ENCODE results near the gene UBE3B.

GRCh38 chr12:109444259-109444658, 33.2 kb upstream of the UBE3B start:
- TF ChIP-seq CTCF (IDR thresholded peaks at IDR 0.05): no peak
- TF ChIP-seq EP300 (IDR thresholded peaks at IDR 0.05): no peak
- no peak for TF ChIP-seq POLR2A (IDR thresholded peaks at IDR 0.05)
